HL-60/S4 (cell line): Measurements from ENCODE around the gene DTD2.
"Not testable (repeated sequence)": the region's sequence is repeated elsewhere in the genome, so short reads cannot be mapped to it uniquely, and the experiment has no call there.

Experiments used
- in situ Hi-C: fragments of 300-500 bp; cut with MboI; formaldehyde crosslinking; loops from 2 replicates; pipeline ENCODE4 v1.14.3; 2022; ENCODE audit warnings: low sequenced_read_pairs

Gene DTD2

GRCh38 chr14:31456841-31457664 lies at the start of gene DTD2:
Gene DTD2, minus strand, starts transcription at chr14:31457506. Its CDS starts 113 bp downstream, at chr14:31457393.
- in situ Hi-C loops = no loop called here

- in situ Hi-C loops = loop anchor here (25.0 kb wide), 1 partner anchor 757 kb away; no protein-coding TSS in a partner anchor
Measured at GRCh38 chr14:31505411-31505810, 48.1 kb upstream of the DTD2 start.

- in situ Hi-C loops = loop anchor here (25.0 kb wide), 1 partner anchor 760 kb away; no protein-coding TSS in a partner anchor
Measured at GRCh38 chr14:31501870-31502269, 44.6 kb upstream of the DTD2 start.

- in situ Hi-C loops = no loop called here
Measured at GRCh38 chr14:31492759-31493498, 35.6 kb upstream of the DTD2 start.

DNA sequence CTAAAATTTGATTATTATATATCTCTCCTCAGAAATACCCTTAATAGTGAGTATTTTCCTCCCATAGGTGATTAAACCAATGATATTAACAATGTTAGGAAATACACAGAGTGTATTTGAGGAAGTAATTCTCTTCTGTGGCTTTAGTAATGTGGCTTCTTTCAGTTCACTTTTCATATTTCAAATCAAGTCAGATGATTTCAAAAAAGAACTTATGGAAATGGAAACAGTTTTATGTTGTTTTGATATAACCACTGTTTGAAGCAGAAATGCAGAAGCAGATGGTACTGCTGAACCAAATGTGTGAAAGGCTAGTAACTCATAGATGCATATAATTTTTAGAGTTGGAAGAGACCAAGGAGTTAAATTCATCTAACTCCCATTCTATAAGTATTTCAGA lies 32.4 kb upstream of the DTD2 start:
- in situ Hi-C loops = no loop called here

GRCh38 chr14:31487886-31488285 lies 30.6 kb upstream of the DTD2 start, which contains the start of gene GPR33:
Gene GPR33, minus strand, starts transcription at chr14:31488039. Its CDS starts 4,074 bp downstream, at chr14:31483965.
- in situ Hi-C loops = no loop called here

DNA sequence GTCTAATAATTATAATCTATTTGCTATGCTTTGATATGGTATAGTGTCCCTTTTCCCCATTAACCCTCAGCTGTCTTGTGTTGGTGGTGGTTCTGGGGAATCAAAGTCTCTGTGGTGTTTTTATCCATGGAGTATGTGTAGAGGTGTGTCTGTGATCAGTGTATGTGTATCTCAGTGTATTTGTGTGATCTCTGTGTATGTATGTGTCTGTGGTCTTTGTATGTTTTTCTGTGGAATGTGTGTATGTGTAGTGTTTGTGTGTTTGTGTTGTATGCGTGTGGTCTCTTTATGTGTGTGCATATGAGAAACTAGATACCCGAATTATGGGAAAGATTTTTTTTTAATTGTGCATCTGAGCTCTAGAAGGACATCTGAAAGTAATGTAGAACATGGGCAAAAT lies 29.5 kb upstream of the DTD2 start:
- in situ Hi-C loops = no loop called here

- in situ Hi-C loops = no loop called here
Measured at GRCh38 chr14:31484754-31485153, 27.4 kb upstream of the DTD2 start.

- in situ Hi-C loops = no loop called here
Measured at GRCh38 chr14:31480156-31480555, 22.9 kb upstream of the DTD2 start.

GRCh38 chr14:31479027-31479426 lies 21.7 kb upstream of the DTD2 start:
- in situ Hi-C loops = no loop called here

DNA sequence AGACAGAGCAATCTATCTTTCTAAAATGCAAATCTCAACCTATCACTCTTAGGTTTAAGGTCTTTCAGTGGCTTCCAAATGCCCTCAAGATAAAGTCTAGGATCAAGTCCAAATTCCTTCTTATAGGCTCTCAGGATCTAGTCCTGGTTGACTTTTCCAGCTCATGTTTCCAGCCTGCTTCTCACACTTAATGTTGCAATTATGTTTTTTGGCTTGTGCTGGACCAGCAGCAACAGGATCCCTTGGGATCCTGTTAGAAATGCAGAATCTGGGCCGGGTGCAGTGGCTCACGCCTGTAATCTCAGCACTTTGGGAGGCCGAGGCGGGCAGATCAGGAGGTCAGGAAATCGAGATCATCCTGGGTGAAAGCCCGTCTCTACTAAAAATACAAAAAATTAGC lies 19.9 kb upstream of the DTD2 start:
- in situ Hi-C loops = no loop called here

- in situ Hi-C loops = no loop called here
Measured at GRCh38 chr14:31476131-31476866, 19.0 kb upstream of the DTD2 start.

- in situ Hi-C loops = no loop called here
Measured at GRCh38 chr14:31466554-31466953, 9.2 kb upstream of the DTD2 start.

GRCh38 chr14:31465111-31465510 lies 7.8 kb upstream of the DTD2 start:
- in situ Hi-C loops = no loop called here

GRCh38 chr14:31462450-31462849 lies 5.1 kb upstream of the DTD2 start:
- in situ Hi-C loops = not testable (repeated sequence)

- in situ Hi-C loops = no loop called here
Measured at GRCh38 chr14:31461545-31461944, 4.2 kb upstream of the DTD2 start.

DNA sequence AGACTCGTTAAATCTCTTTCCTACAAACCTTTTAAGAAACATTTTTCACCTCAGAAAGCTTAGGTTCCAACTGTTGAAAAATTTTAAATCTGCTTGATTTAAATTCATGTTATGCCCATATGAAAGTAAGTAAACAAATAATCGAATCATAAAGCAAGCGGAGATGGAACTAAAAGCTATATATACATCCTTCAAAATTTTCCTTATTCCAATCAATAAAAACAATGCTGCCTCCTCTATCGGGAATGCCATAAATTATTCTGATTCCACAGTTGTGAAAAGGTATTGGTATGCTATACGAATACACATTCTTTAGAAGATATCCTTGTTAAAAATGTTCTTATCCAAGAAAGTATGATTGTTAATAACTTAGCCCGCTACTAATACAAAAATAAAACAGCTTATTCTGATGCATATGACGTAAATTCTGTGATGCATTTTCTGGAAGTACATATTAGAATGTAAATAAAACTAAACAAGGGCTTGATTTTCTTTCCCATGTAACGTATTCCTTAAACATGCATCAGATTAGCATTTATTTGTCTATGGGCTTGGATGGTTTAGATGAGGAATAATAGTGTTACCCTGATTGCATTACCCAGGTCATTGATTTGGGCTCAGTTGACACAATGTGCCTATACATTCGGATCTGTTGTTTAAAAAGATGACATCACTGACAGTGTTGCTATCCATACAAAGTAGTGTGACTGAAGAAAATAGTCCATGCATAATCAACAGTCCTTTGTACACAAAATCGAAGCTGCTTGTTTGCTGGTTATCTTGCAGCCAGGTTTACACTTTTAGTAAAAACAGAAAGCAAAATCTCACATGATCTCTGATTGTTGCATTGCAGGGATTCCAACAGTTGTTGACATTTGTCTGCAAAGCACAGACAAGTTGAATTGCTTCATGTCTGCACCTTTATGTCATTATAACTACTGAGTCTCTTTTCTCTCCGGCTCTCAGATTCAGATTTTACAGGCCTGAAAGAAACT lies 656 bp upstream of the DTD2 start:
- in situ Hi-C loops = no loop called here

GRCh38 chr14:31449971-31450610 lies 7.2 kb downstream of the DTD2 start:
- in situ Hi-C loops = no loop called here

DNA sequence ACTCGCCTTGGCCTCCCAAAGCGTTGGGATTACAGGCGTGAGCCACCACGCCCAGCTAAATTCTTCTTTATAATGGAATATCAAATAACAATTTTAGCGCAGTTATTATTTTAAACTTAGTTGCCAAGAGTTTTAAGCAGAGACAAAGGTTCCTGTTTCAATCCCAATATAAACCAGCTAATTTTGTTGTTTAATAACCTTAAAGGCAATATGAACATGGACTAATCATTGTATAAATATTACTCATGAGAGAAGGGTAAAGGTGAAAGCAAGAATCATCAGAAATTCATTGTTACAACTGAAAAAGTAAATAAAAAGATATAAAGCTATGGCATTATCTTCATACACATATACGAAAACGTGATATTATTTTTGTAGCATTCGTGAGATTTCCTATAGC lies 8.2 kb downstream of the DTD2 start:
- in situ Hi-C loops = no loop called here

GRCh38 chr14:31445703-31446102 lies 11.6 kb downstream of the DTD2 start:
- in situ Hi-C loops = no loop called here
